GM18858 (cell line): ENCODE measurements around the gene PAIP2B.
"Not testable (repeated sequence)": the region's sequence is repeated elsewhere in the genome, so short reads cannot be mapped to it uniquely, and the experiment has no call there.

ENCODE experiments used
- ATAC-seq: cut with Tn5 transposase; IDR thresholded peaks from one replicate; pipeline ENCODE4 v1.9.1; 2021; ENCODE audit not compliant: unreplicated experiment

The PAIP2B gene

DNA sequence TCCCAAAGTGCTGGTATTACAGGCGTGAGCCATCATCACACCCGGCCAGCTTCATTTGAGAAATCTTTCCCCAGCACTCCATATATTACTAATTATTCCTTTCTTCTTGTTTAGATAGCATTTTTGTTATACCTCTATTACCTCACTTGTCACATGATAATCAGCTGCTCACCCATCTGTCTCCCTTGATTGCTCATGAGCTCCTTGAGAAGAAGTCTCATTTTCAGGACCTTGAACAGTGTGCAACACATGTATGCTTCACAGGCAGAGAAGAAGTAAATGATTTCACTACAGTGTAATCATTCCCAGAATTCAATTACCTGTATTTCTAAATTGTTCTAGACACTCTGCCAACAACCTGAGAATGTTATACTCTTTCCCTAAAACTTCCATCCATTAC lies 6.2 kb downstream of the PAIP2B start:
- ATAC-seq, result no peak

DNA sequence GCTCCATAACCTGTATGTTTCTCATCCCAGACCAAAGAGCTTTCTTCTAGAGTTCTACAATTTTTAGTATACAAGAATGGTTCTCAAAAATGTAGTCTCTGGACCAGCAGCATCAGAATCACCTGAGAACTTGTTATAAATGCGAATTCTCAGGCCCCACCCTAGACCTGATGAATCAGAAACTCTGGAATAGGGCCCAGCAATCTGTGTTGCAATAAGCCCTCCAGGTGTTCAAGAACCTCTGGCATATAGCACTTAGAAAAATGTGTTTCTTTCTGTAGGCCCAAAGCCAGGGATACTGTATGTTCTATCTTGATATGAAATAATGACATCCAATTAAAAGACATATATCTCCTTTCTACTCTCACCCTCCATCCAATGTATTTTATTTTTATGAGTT lies 10.4 kb downstream of the PAIP2B start:
- no peak for ATAC-seq

DNA sequence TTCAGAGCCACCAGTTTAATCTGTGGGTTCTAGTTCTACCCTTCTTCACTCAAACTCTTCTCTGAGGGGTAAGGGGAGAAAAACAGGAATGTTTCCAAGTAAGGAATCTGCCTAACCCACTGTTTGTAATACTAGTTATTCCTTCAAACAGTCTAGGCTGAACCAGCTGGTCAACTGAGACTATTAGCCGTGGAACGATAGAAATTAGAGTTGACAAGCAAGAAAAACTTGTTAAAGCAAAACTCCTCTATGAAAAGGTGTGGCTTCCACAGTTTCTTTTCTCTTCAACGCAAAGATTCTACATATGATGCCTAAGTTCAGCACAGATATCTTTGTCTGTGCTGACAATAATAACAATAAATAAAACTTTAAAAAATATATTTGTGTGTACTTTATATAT lies 11.5 kb downstream of the PAIP2B start:
- no peak for ATAC-seq

DNA sequence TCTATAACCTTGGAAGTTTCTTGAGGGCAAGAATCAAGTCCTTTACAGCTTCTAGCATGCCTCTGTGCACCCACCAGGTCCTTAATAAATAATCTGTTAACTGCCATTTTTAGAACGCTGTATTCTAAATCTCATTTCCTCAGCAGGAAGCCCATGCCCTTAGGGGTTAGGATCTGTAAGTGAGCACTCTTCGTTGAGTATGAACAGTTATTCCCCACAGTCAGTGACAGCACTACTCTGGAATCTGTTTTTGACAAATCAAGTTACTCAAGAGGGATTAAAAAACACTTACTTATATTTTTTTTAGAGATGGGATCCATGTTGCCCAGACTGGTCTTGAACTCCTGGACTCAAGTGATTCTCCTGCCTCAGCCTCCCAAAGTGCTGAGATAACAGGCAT lies 14.6 kb downstream of the PAIP2B start:
- no peak for ATAC-seq

GRCh38 chr2:71210292-71210691 lies 16.6 kb downstream of the PAIP2B start:
- no peak for ATAC-seq

DNA sequence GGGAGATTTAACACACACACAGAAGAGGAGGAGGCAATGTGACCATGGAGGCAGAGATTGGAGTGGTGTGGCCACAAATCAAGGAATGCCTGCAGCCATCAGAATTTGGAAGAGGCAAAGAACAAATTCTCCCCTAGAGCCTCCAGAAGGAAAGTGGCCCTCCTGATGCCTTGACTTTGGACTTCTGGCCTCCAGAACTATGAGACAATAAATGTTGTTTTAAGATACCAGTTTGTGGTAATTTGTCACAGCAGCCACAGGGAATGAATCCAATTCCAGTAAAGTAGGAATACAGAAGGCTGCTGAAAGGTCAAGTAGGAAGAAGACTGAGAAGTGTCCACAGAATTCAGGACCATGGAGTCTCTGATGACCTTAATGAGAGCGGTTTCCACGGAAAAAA lies 18.1 kb downstream of the PAIP2B start:
- ATAC-seq, result no peak

GRCh38 chr2:71207601-71208000 lies 19.3 kb downstream of the PAIP2B start:
- no peak for ATAC-seq

DNA sequence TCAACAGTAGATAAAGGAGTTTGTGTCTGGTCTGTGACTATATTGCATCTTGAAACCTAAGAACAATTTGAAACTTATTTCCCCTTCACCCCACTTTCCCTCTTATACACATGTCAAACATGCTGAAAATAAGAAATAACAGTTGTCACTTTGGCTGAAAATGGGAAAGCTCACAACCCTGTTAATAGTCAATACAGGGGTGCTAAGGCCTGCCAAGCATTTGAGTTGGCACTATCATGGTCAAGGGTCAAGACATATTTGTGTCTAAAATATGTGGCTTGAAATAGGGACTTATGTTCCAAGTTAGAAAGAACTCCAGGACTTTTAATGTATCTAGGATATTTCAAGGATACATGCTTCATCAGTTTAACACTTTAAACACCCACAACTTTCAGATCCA lies 20.6 kb downstream of the PAIP2B start:
- ATAC-seq, result no peak

- ATAC-seq, result no peak
Observed at GRCh38 chr2:71191570-71191943, 35.3 kb downstream of the PAIP2B start.

DNA sequence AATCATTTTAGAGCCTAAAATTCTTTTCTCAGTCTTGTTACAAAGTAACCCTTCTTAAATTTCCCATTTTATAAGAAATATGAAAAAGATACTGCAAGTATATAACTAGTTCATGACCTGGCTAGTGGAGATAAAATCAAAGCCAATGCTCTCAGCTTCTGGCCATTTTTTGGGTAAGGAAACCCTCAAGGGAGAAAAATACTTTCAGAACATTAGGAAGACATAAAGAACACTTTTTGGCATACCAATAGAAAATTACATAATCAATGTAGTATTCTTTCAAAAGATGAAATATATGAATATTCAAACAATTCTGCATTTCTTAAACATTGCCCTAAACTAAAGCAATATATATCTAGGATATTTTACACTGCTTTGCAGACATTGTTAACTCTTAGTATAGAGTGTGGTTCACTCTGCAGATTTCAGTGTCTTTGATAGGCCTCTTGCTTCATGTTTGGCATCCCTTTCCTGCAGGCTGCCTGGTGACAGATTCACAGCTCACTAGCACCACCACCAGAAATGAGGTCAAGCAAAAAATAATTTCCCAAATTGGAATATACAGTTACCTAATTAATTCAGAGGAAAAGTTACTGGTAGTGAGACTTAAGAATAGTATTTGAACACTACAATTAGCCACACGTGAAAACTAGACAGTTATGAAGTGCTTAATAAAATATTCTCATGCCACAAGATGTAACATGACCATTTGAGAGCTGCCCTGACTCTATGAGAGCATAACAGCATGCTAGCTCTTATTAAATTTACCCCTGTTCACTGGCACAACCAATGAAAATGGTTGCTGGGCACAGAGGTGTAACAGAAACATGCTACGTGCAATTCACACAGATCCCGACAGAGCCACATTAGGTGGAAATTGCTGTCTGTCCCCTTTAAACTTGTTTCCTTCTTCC lies 36.0 kb downstream of the PAIP2B start:
- no peak for ATAC-seq

DNA sequence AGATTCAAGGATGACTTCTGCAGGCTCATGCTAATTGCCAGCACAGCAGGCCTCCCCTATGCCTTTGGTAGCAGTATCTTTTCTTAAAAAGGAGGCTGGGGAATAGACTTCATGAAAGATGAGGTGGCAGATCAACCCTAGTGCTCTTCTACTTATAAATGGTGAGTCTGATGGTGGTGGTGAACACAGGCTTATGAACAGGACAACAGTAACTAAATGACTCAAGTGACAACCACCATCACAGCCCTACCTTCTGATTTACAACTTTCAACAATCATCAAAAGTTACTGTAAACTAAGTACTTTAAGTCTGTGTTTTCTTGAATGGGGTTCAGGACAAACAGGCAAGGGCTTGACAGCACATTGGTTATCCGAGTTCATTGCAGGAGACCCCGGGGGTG lies 39.3 kb downstream of the PAIP2B start:
- ATAC-seq, result no peak

GRCh38 chr2:71186973-71187372 lies 39.9 kb downstream of the PAIP2B start:
- ATAC-seq, result no peak

DNA sequence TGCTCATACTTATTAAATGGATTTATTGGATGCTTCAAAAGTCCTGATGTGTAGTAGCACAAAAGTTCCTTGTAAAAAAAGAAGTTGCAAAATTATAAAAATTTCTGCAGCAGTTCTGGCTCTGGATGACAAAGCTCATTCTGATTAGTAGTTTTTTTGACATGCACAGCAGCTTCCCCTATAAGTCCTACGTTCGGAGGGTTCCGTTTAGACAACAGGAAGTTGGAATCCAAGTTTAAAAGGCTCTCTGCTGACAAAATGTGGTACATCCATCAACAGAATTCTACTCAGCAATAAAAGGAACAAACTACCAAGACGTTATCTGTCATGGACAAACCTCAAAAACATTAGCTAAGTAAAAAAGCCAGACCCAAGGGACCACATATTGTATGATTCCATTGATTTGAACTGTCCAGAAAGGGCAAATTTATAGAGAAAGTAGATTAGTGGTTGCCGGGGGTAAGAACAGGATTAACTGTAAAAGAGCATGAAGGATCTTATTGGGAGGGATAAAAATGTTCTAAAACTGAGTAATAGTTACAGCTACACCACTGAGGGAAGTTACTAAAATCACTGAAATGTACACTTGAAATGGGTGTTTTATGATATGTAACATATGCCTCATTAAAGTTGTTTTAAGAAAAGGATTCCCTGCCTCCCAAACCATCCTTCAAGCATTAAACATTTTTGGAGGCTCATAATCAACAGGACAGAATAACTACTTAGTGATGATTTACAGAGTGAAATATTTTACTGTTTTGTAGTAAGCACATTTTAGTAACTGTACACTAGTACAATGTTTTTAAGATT lies 43.4 kb downstream of the PAIP2B start:
- ATAC-seq, result not testable (repeated sequence)

GRCh38 chr2:71181316-71181715 lies 45.6 kb downstream of the PAIP2B start:
- ATAC-seq, result no peak

DNA sequence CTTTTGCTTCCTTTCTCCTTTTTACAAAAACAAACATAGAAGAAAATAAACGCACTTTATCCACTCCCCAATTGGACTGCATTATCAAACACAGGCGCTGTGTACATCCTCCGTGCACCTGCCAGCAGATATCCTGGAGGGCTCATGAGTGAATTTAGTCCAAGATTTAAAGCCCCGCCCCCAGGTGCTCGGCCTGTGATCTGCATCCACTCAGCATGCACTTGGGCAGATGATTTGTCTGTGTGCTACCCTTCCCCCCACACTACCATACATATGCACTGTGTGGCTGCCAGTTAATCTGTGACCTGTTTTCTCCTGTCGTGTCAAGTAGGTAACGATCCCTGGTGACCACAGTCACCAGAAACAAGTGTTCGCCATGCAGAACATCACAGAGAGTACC lies 48.1 kb downstream of the PAIP2B start:
- ATAC-seq, result not testable (repeated sequence)

- no peak for ATAC-seq
Observed at GRCh38 chr2:71174207-71174606, 52.7 kb downstream of the PAIP2B start.

DNA sequence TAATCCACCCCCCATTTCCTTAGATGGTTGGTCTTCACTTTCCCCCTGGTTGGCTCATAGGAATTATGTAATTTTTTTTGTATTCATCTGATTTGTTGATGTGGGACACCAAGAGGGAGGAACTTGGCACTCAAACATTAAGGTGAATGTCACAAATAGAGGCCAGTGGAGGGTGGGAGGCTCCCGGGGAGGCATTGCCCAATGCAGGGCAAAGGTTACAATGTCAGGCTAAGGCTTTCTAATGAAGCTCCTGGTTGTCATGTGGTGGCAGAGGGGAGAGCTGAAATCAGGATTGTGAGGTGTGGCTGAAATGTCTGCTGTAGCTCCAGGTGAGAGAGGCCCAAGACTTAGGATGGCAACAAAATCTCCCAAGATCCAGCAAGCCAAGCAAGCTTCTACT lies 53.8 kb downstream of the PAIP2B start:
- ATAC-seq, result no peak

- ATAC-seq, result no peak
Observed at GRCh38 chr2:71166812-71167211, 60.1 kb downstream of the PAIP2B start.

DNA sequence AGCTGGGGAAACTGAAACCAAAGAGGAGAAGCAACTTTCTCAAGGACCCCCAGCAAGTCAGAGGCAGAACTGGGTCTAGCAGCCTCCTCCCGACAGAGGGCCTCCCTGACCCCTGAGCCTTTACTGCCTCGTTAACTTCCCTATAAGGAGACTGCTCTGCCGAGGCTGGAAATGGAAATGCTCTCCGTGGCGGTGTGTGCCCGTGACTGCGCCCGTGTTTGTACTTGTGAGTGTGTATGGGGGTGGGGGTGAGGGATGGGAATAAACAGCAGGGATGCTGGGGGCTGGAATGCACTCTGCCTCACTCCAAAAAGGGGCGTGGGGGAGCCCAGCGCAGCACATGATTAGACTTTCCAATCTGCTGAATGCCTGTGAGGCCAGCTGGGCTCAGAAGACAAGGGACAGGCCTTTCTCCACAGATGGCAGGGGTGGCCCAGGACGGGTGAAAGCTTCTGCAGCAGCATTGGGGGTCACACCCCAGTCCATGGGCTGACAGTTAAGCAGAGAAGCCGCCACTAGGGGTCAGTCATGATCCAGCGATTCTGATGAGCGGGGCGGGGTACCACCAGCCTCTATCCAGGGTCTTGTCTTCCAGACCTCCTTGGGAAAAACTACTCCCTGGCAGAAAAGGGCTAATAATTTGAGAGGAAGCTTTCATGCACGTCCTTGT lies 69.6 kb downstream of the PAIP2B start:
- no peak for ATAC-seq

DNA sequence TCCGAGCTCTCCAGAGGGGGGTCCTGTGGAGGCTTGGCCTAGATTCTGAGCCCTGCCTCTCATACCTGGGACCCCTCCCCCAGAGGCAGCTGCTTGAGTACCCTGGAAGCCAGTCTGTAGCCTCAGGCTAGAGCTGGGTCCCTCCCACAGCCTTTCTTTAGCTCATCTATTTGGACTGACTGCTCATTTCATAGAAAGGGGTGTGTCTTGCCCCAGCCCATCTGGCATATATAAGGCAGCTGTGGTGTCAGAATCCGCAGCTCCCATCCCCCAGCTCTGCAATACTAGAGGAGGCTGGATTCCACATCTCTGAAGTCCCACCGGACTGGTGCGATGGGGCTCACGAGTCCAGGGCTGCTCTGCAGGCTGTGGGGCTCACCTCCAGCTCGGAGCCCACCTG lies 70.3 kb downstream of the PAIP2B start:
- ATAC-seq, result no peak

DNA sequence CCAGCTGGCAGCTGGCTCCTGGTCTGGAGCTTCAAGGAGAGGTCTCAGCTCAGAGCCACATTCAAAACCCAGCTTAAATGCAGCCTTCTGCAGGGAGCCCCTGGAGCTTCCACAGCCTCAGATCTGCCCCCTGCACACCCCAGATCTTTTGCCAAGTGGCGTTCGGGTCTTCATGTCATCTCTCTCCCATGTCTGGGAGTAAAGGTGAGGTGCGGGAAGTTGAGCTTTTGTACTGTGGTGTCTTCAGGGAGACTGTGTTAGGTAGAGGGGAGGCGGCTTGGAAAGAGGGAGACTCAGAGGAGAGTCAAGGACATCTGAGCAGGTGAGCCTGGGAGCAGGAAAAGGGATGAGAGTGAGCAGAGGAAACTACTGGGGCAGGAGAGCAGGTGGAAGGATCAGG lies 71.1 kb downstream of the PAIP2B start:
- ATAC-seq, result no peak

DNA sequence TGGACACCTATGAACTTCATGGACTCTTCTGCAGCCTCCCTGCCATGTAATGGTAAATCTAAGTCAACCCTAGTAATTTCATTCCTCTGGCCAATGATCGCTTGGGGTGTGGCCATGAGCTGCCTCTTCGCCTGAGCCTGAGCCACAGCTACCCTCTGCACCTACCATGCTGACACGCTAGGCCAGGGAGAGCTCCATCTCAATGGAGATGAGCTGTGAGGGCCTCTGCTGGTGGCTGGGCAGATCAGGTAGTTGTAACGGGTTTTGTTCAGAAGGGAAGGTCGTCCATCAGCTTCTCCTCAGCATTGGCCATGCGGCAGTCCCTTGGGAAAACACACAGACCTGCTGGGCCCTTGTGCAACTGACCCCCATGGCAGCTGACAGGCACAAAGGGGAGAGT lies 72.1 kb downstream of the PAIP2B start:
- no peak for ATAC-seq
